GM18907 (cell line): ENCODE measurements around the gene OTOF.
"Not testable (repeated sequence)": the region's sequence is repeated elsewhere in the genome, so short reads cannot be mapped to it uniquely, and the experiment has no call there.

Source experiments
- ATAC-seq: cut with Tn5 transposase; IDR thresholded peaks from one replicate; pipeline ENCODE4 v1.9.1; 2021; ENCODE audit warnings: mild to moderate bottlenecking, moderate library complexity; ENCODE audit not compliant: unreplicated experiment

The OTOF gene

DNA sequence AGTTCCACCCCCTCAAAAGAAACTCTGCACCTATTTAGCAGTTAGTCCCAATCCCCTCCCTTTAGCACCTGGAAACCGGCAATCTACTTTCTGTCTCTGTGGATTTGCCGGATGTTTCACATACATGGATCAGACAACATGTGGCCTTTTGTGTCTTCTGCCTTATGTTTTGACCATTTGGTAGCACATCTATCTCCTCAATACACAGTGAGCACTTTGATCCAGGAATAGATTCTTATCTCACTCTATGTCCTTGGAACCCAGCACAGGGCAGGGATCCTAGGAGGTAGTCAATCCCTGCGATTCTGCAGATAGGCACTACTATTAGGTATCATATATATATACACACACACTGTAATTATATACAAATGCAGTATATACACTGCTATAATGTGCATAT lies 3.8 kb upstream of the OTOF start:
- ATAC-seq = no peak

DNA sequence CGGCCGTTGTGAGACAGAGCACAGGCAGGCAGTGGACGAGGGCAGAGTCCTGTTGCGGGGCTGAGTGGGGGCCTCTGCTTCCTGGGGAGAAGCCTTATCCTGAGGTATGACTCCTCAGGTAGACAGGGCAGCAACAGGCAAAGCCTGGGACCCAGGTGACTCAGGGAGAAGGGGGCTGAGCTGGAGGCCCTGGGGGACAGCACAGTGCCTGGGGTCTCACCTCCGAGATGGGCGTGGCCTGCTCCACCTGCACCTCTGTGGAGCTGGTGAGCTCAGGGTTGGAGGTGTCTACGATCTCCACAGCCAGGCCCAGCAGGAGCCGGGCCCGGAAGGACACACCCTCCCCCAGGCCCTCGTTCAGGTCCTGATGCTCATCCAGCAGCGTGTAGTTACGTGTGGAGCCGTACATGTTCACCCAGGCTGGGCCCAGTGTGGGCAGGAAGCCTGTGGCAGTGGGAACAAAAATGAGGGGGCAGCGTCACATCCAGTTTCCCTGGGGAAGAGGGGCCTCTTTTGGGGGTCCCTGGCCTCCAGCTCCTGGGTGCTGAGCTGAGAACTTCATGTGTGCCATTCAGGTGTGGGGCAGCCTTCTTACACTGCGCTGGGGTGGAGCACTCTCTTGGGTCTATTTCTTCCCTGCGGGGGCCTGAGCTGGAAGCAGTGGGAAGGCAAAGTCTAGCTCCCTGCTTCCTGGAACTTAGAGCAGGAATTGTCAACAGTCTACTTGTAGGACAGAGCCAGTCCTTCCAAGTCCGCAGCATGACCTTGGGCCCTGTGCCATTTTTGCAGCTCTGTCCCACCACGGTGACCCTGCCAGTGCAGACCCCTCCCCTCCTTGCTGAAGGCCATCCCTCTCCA lies 2.9 kb upstream of the OTOF start:
- ATAC-seq = no peak

DNA sequence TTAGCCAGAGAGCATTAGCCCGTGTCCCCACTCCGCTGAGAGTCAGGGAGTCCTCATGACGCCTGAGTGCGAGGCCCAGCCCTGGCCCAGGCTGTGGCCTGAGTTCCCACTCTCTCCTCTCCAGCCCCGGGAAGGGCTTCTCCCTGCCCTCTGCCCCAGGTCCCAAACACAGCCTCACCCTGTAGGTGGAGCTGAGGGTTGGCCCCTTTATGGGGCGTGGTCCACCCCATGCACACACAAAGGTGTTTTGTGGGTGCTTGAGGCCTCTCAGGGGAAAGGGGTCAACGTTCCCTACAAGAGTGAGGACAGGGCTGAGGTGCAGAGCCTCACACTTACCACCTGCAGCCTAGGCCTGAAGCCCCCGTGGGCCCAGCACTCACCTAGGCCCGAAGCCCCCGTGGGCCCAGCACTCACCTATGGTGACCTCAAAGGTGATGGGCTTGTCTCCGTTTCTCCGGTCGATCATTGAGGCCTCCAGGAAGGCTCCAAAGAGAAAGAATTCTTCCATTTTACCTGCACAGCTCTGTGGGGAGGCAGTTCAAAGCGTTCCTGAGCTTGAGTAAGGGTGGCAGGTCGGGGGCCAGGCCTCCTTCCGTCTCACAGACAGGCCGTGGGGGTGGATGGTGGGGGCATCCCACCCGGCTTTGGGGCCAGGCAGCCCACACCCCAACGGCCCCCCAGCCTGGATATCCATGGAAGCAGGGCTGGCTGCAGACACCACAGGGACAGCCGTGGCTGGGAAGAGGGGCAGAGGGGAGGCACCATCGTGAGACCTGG lies 2.1 kb upstream of the OTOF start:
- no peak for ATAC-seq

DNA sequence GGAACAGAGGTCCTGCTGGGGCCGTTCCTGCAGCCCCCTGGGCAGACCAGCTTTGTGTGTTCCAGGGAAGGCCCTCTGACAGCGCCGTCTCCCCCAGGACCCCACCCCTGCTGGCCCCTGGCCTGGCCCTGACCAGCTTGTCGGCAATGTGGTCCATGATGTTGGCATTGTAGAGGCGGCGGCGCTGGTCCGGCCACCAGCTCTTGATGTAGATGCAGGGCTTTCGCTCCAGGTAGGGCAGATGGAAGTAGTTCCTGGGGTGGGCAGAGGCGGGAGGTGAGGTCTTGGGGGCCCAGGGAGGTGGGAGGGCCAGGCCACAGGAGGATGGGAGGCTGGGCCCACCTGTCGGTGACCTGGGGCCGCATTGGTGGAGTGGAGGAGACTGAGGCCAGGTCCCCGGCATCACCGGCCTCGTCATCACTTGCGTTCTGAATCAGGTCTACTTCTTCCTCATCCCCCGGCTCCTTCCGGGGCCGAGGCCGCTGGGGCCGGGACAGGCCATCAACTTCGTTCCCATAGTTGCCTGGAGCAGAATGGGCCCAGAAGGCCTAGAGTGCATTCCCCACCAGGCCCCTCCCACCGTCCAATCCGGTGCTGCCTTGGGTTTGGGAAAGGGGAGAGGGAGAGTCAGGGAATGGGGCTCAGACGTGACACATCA lies 1.3 kb upstream of the OTOF start:
- no peak for ATAC-seq

DNA sequence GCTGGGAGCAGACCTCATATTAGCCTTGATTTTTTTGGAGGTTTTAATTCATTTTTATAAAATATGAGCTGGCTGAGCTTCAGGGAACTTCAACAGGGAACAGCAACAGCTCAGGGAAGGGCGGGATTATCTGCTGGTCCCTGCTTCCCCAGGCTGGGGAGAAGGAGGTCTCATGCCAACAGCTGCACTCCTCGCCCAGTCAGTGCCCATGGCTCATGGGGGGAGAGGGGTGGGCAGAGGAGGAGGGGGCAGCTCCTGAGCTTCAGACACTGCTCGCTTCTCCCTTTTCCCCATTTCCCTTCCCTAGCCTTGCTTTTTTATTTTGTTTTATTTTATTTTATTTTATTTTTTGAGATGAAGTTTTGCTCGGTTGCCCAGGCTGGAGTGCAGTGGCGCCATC lies 442 bp upstream of the OTOF start:
- no peak for ATAC-seq

DNA sequence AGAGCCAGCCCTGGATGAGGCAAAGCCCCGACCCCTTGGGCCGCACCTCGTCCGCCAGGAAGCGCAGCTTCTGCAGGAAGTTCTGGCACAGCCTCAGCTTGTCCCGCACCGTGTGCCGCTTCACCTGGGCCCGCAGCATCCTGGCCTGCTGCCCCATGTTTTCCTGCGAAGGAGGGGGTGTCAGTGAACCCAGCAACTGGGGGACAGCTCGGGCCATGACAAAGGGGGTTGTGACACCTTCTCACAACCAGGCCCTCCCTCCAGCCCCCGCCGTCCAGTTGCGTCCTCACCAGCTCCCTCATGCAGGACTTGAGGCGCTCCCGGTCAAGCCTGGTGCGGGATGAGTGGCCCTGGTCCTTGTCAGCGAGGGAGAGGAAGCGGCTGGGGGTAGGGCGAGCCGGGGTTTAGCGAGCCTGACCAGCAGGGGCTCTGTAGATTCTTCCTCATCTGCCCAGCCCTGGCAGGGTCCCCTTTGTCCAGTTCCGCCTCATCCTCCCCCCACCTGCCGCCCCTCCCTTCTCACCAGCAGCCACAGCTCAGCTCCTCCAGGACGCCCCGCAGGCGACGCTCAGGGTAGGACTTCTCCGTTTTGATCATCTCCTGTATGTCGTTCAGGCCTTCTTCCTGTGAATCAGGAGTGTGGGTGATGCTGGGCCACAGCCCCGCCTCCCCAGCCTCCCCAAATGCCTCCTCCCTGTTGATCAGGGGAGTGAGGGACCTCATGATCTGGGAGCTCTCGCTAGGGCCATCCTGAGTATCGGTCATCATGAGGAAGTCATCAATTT lies 606 bp downstream of the OTOF start:
- ATAC-seq = no peak

DNA sequence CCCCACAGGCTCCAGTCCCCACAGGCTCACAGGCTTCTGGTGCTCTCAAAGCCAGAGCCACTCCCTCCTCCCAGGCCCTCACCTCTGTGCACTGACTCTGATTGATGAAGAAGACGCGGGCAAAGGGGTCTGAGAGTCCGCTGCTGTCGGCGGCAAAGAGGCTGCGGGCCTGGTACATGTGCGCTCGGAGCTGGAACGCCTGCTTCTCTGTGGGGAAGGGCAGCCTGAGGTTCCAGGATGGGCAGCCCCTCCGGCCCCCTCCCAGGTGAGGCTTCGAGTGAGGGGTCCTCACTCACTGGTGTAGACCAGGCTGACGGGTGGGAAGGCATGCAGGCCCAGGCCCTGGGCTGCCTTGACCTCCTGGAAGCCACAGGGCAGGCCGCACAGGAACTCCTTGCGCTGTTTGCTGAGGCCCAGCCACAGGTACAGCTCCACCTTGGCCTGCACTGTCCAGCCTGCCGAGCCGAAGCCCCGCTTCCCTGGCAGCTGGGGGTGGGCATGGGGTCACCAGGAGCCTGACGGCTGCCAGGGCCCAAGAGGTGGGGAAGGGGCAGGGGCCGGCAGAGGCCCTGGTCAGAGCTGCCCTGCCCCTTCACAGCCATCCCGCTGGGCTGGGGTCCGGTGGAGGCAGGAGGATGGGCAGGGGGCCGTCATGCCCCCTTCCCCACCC lies 2.0 kb downstream of the OTOF start:
- ATAC-seq = no peak

DNA sequence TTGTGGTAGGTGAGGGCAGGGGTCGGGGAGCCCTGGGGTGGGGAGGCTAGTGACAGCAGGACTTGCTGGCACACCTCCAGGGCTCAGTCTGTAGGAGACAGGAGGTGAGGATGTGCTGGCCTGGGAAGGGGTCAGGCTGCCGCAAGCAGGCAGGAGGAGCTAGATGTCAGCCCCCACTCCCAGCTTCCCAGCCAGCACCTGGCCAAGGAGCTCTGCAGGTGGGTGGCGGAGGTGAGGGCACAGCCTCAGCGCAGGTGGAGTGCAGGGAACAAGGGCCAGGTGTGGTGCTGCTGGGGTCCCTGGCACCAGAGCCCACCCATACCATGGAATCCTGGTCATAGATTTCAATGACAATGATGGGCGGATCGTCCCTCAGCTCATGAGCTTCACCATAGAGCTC lies 2.9 kb downstream of the OTOF start:
- no peak for ATAC-seq

DNA sequence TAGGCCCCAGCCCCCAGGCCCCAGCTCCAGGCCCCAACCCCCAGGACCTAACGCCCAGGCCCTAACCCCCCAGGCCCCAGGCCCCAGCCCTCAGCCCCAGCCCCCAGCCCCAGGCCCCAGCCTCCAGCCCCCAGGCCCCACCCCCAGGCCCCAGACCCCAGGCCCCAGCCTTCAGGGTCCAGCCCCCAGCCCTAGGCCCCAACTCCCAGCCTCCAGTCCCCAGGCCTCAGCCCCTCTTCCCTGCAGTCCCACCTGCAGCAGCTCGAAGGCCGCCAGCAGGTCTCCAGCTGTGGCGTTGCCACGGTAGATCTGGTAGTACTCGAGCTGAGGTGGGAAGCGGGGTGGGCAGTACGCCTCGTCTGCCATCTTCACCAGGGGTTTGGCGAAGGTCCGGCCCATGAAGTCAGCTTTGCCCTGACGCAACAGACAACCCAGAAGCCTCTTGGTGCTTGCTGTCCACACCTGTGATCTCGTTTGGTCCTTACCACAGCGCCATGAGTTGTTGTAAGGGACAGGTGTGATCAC lies 3.6 kb downstream of the OTOF start:
- no peak for ATAC-seq

DNA sequence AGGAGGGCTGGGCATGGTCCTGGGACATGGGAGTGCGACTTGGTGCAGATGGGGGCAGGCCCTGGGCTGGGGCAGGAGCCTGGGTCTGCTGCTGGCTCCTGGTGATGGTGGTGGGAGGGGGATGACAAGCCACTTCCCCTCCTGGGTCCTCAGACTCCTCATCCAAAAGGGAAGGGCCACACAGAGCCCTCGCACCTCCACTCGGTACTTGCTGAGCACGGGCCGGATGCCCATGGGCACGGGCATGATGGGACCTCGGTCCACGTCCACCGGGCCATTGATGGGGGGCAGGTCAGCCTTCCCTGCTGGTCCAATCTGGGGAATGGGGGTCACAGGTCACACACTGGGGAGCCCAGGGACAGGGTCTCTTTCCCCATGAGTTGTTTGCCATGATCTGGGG lies 4.1 kb downstream of the OTOF start:
- no peak for ATAC-seq

DNA sequence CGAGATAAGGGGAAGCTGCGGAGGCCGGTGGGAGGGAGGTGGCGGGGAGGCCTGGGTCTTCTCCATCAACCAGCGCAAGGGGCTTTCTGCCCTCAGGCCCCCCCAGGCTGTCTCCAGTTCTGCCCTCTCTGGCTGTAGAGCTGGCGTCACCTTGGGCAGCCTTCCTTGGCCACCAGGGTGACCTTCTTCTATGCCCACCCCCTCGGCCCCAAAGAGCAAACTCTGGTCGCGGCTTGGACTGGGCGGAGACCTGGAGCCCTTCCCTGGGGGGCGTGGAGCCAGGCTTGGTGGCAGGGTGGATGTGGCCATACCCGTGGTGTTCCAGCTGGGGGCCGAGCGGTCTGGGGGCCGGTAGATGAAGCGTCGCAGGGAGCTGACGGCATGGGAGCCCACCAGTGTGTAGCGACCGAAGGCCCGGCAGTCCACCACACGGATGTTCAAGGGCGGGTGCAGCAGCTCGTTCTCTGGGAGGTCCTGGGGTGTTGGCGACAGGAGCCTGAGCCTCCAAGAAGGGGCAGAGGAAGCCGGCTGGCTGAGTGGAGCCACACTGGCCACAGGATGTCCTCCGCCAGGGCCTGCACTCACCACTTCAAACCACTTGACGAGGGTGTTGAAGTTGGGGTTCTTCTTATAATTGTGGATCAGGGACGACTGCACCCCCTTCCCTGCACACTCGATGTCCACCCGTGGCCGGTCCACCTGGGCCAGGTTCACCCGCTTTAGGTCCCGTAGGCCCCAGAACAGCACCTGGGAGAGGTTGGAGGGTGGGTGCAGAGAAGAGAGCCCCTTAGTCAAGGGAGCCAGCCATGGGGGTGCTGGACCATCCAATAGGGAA lies 4.9 kb downstream of the OTOF start:
- ATAC-seq = no peak

DNA sequence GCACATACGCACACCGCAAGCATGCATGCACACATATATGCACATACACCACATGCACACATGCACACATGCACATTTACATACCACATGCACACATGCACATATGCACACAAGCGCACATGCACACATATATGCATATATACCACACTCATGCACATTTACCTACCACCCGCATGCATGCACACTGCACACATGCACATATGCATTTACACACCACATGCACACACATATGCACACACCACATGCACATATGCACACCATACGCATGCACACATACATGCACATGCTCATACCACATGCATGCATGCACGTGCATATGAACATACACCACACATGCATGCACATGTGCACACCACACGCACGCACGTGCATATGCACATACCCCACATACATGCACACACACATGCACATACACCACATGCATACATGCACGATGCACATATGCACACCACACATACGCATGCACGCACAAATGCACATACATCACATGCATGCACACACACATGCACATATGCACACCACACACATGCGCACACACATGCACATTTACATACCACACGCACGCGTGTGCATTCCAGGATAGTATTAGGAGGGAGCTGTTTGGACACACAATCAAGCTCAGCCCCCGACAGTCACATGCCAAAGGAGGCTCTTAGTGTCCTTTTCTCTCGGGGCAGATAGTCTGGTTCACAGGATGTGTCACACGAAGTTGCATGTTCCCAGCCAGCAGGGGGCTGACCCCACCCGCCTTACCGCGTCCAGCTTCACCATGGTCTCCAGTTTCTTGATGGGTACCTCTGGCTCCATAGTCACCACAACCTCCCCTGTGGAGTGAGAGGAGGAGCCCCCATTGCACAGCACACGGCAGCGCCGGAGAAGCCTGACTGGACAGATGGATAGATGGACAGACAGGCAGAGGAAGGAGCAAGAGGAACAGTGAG lies 5.9 kb downstream of the OTOF start:
- ATAC-seq = no peak

DNA sequence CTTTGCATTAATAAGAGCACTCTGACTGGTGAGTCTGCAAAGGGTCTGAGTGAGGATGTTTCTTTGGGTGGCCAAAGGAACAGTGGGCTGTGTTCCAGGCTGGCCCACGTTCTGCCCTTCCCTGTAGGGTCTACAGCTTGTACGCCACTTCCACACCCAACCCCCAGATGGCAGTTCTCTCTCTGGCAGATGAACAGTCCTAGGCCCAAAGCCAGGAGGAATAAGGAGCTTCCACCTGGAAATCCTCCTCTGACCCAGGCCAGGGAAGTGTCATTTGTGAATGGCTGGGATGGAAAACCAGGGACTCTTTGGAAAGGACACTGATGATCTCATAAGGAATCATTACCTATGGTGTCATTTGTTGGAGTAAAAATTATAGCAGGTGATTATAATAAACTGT lies 6.6 kb downstream of the OTOF start:
- ATAC-seq = no peak

DNA sequence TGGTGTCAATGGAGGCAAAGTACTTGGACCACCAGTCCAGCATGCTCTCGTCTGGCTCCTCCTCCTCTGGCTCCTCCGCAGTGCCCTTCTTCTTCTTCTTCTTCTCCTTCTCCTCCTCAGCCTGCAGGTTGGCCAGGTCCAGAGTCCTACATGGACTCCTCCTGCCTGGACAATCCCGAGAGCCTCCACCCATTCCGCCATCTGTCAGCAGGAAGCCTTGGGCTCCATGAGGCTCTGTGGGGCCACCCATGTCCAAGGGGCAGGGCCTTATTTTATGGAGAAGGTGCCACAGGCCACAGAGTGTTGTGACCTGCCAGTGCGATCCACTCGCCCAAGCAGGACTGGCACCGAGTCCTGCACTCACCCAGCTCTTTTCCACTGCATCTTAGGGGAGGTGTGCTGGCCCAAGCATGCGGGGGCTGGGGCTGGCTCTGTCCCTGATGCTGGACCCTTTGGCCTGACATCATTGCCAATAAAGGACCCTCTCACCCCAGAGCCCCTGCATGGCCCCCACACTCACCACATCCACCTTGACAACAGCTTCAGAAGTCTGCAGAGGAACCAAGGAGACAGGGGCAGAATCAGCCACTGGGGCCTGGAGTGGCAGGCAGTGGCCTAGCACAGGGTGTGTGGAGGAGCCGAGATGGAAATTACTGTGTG lies 7.2 kb downstream of the OTOF start:
- ATAC-seq = no peak

DNA sequence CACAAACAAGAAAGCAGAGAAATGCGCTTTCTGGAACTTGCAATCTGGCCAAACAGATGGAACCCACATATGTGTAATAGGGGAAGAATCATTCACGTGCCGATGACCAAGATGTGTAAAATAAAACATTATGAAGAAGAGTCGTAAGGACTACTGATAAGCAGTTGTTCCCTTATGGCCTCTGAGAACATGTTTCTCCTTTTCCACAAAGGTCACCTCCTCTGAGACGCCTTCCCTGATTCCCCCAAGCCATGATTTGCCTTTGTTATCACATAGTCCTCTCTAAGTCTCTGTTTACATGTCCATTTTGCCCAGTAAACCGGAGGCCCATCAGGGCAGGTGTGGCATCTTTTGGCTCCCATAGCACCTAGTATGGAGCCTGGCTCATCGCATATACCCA lies 8.0 kb downstream of the OTOF start:
- no peak for ATAC-seq

DNA sequence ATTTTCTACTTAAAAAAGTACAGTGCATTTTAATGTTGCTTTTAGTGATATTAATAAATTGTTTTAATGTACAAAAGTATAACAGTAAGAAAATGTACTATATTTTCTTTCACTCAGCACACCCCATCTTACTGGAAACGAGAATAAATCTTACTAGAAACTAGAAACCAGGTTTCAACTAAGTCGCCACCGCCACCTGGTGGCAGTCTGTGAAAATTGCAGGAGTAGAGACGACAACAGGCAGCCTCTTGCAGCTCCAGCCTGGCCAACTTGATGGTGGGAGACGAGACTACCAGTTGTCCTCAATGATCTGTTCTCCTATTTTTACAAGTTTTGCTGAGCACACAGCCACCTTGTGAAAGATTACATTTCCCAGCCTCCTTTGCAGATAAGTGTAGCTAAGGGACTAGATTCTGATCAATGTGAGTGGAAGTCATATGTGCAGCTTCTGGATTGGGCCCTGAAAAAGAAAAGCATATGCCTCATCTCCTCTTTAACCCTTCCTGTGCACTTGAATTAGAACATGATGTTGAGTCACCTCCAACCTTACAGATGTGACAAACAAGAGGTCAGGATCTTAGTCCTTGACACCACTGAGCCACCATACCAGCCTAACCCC lies 8.7 kb downstream of the OTOF start:
- ATAC-seq = no peak

DNA sequence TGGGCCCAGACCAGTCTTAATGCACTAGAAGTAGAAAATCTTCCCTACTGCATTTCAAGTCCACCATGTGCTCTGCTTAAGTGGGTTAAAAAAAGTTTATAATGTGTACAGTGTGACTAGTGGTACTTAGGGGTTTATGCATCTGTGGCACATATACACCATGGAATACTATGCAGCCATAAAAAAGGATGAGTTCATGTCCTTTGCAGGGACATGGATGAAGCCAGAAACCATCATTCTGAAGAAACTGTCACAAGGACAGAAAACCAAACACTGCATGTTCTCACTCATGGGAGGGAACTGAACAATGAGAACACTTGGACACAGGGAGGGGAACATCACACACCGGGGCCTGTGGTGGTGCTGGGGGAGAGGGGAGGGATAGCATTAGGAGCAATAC lies 9.4 kb downstream of the OTOF start:
- not testable (repeated sequence) for ATAC-seq
